ENCODE data around the gene NGF. TPM values are rescaled to one million over a fixed set of nuclear protein-coding genes. Genes with fewer than 3 reads are reported as not detected.

NGF gene
- total and polyA plus RNA-seq, 2 of the 8 experiments (the other 6 are each of a cell fraction or from before 2014, with no cell fraction given): 1.6 TPM; not detected in 1

GRCh38 chr1:115266729-115267421 is 71.2 kb downstream of the NGF start (continued):
- no peak for TF ChIP-seq CTCF (IDR thresholded peaks at IDR 0.05; ENCODE audit: control extremely low read depth in 1 of 3, insufficient read depth in 1 of 3, low read depth in 1 of 3, low read length in 3 of 3)
- no peak for TF ChIP-seq CBX5 (IDR thresholded peaks at IDR 0.05; ENCODE audit: low read depth, low read length)
- TF ChIP-seq EZH2 (IDR thresholded peaks at IDR 0.05; ENCODE audit: low read depth, low read length, severe bottlenecking): no peak
- TF ChIP-seq ASH2L (IDR thresholded peaks at IDR 0.05; ENCODE audit: low read length): no peak

Data from H1 (cell line).